HUES48 (cell line): Measurements from ENCODE around the gene HIP1R.
A peak's percentile ranks its signal among the peaks of the same experiment; 100 is the strongest.
"Not testable (repeated sequence)": the region's sequence is repeated elsewhere in the genome, so short reads cannot be mapped to it uniquely, and the experiment has no call there.

ENCODE experiments used
- H3K27ac ChIP-seq: one replicate; pipeline ENCODE4 v1.7.0; 2013; ENCODE audit warnings: low read depth, low read length, inconsistent platforms
- H3K27me3 ChIP-seq: 2 replicates; pipeline ENCODE4 v1.6.1; 2013; ENCODE audit warnings: mild to moderate bottlenecking, low read length; ENCODE audit not compliant: control insufficient read depth, insufficient read depth
- H3K36me3 ChIP-seq: 2 replicates; pipeline ENCODE4 v1.6.1; 2013; ENCODE audit warnings: low read length; ENCODE audit not compliant: control insufficient read depth, insufficient read depth
- H3K4me1 ChIP-seq: 2 replicates; pipeline ENCODE4 v1.6.1; 2013; ENCODE audit warnings: mild to moderate bottlenecking, low read length; ENCODE audit not compliant: control insufficient read depth, insufficient read depth
- H3K4me3 ChIP-seq: 2 replicates; pipeline ENCODE4 v1.5.1; 2013; ENCODE audit warnings: mild to moderate bottlenecking, low read depth, low read length
- H3K9ac ChIP-seq: 2 replicates; pipeline ENCODE4 v1.6.1; 2013; ENCODE audit warnings: mild to moderate bottlenecking, low read depth, low read length, moderate library complexity
- H3K9me3 ChIP-seq: 2 replicates; pipeline ENCODE4 v1.6.1; 2013; ENCODE audit warnings: low read length; ENCODE audit not compliant: control insufficient read depth, insufficient read depth

The HIP1R gene

DNA sequence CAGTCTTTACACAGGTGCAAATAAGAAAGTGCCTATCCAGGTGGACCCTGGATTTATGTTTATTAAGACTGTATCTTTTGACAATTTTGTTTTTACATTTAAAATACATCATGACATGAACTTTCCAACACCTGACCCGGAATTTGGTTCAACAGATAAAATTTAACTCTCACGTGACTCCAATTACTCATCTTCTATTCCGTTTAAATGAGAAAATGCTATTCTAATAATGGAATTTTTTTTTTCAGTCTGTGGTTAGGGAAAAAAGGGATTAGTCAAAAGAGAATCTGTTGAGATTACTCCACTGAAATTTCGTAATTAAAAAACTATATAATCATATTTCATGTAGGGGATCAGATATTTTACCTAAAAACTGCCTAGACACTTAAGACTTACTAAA, 49.6 kb downstream of the HIP1R start:
- no peak overlapping the region for H3K4me3 ChIP-seq
- H3K9ac ChIP-seq = no peak overlapping the region
- peaks cover 38% of the 10 kb centered on the region for H3K4me1 ChIP-seq
- H3K27ac ChIP-seq = no peak overlapping the region
- H3K36me3 ChIP-seq = no peaks in the 10 kb centered on the region
- no peaks in the 10 kb centered on the region for H3K27me3 ChIP-seq
- H3K9me3 ChIP-seq = no peaks in the 10 kb centered on the region

- H3K27ac ChIP-seq = no peak overlapping the region
- no peak overlapping the region for H3K4me3 ChIP-seq
- no peaks in the 10 kb centered on the region for H3K27me3 ChIP-seq
- peaks cover 40% of the 10 kb centered on the region for H3K4me1 ChIP-seq
- no peak overlapping the region for H3K9ac ChIP-seq
- H3K9me3 ChIP-seq = no peaks in the 10 kb centered on the region
- H3K36me3 ChIP-seq = no peaks in the 10 kb centered on the region
Measured at GRCh38 chr12:122886161-122886560, 50.9 kb downstream of the HIP1R start.

- no peak overlapping the region for H3K4me3 ChIP-seq
- no peak overlapping the region for H3K9ac ChIP-seq
- no peaks in the 10 kb centered on the region for H3K9me3 ChIP-seq
- H3K27ac ChIP-seq = no peak overlapping the region
- peaks cover 47% of the 10 kb centered on the region for H3K4me1 ChIP-seq
- H3K36me3 ChIP-seq = no peaks in the 10 kb centered on the region
- H3K27me3 ChIP-seq = no peaks in the 10 kb centered on the region
Measured at GRCh38 chr12:122886851-122887818, 51.9 kb downstream of the HIP1R start.

- H3K4me3 ChIP-seq = no peak overlapping the region
- no peak overlapping the region for H3K9ac ChIP-seq
- H3K36me3 ChIP-seq = no peaks in the 10 kb centered on the region
- H3K27ac ChIP-seq = peak overlapping the region; percentile 36
- H3K27me3 ChIP-seq = no peaks in the 10 kb centered on the region
- H3K9me3 ChIP-seq = no peaks in the 10 kb centered on the region
- peaks cover 54% of the 10 kb centered on the region for H3K4me1 ChIP-seq
Measured at GRCh38 chr12:122887819-122888212, 52.6 kb downstream of the HIP1R start.

DNA sequence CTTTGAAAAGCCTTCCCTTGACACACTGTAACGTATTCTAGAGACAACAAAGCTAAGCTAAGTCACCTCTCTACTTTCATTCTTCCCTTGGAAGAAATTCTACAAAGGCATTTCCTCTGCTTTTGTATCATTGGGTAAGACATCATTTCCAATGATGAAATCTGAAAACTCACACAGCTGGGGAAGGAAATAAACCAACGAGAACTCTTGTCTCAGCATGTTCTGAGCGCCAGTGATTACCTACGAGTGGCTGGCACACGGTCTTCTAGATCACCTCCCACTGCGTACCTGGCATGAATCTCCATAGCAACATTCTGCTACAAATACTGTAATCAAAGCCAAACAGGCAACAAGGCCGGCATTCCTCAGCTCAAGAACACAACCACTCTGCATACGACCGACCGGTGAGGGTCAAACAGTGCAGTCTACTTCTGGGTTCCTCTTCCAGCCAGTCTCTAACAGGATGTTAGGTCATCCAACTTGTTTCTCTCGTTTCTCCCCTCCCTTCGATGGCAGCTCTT, 53.0 kb downstream of the HIP1R start:
- Histone ChIP-seq H3K4me3 (no peak overlapping the region), H3K27ac (peak overlapping the region; percentile 36), H3K36me3 (no peaks in the 10 kb centered on the region), H3K9ac (no peak overlapping the region), H3K4me1 (peaks cover 57% of the 10 kb centered on the region), H3K27me3 (no peaks in the 10 kb centered on the region), H3K9me3 (no peaks in the 10 kb centered on the region)

GRCh38 chr12:122889761-122890520, 54.7 kb downstream of the HIP1R start:
- Histone ChIP-seq H3K9me3 (no peaks in the 10 kb centered on the region), H3K4me1 (peaks cover 73% of the 10 kb centered on the region), H3K36me3 (no peaks in the 10 kb centered on the region), H3K27ac (no peak overlapping the region), H3K9ac (no peak overlapping the region), H3K4me3 (no peak overlapping the region), H3K27me3 (peaks cover 5% of the 10 kb centered on the region)

- Histone ChIP-seq H3K9me3 (no peaks in the 10 kb centered on the region), H3K36me3 (no peaks in the 10 kb centered on the region), H3K27me3 (peaks cover 11% of the 10 kb centered on the region), H3K9ac (peak overlapping the region; percentile 55), H3K4me1 (peaks cover 71% of the 10 kb centered on the region), H3K27ac (peak overlapping the region; percentile 91), H3K4me3 (peak overlapping the region; percentile 47)
Measured at GRCh38 chr12:122891661-122892525, 56.6 kb downstream of the HIP1R start.

DNA sequence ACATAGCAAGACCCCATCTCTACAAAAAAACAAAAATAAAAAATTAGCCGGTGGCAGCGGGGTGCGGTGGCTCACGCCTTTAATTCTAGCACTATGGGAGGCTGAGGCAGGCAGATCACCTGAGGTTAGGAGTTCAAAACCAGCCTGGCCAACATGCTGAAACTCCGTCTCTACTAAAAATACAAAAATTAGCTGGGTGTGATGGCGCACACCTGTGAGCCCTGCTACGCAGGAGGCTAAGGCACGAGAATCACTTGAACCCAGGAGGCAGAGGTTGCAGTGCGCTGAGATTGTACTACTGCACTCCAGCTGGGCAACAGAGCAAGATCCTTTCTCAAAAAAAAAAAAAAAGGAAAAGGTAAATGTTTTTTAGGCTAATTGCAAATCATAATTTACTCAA, 57.5 kb downstream of the HIP1R start:
- Histone ChIP-seq H3K27me3 (peaks cover 11% of the 10 kb centered on the region), H3K27ac (peak overlapping the region; percentile 91), H3K4me1 (peaks cover 63% of the 10 kb centered on the region)
- not testable (repeated sequence) for H3K4me3 ChIP-seq, H3K9ac ChIP-seq, H3K36me3 ChIP-seq, H3K9me3 ChIP-seq

DNA sequence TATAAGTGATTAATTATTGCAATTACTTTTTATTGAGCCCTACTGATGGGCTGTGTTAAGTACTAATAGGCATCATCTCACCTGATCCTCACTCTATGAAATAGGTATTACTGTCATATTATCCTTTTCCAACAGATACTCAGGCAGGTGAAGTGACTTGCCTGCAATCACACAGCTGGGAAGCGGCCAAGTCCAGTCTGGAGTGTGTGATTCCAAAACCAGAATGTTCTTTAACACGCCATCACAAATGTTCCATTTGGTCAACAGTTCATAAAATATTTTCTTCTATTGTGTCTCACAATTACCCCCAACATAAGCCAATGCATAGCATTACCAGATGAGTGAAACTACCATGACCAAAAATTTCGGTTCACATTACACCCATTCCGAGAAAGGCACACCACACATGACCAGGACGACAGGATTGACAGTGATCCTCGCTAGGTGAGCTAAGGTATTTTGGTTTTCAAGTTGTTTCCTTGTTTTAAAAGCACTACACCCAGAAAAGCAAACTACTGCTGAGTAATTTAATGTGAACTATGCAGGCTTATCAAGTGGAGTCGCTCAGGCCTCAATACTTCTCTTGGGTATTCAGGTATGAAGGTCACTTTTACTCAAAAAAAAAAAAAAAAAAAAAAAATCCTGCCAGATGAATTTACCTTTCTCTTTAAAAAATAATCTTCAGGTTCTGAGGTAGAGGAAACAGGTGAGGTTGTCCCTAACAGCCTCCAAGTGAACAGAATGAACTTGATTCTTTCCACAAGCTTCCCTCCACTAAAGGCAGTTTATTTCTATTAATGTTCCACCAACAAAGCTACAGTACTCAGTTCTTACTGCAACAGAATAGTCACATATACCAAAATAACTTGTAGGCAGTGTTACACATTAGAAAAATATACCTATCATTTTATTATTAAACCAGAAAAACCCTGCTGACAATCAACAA, 58.2 kb downstream of the HIP1R start:
- Histone ChIP-seq H3K4me3 (peak overlapping the region; percentile 3; the same call in 1 of the 2 replicates), H3K27ac (no peak overlapping the region), H3K9ac (no peak overlapping the region), H3K9me3 (no peaks in the 10 kb centered on the region), H3K36me3 (no peaks in the 10 kb centered on the region), H3K4me1 (peaks cover 56% of the 10 kb centered on the region), H3K27me3 (peaks cover 11% of the 10 kb centered on the region)
